Right lobe of liver (tissue), 4 donors: ENCODE measurements around the gene NLRP3.

Experiments
- POLR2A ChIP-seq: fragments of 450-650 bp; IDR thresholded peaks from one replicate; pipeline ENCODE4 v1.6.1; 2017; ENCODE audit warnings: antibody characterized with exemption, mild to moderate bottlenecking
- TF ChIP-seq, protein P1 (sequence below), 4 donors: fragments of 200-600 bp in 3 of 4; fragments of 450-650 bp in 1 of 4; IDR thresholded peaks; one replicate each; pipeline versions ENCODE4 v1.5.1 to v1.8.0; 2016 to 2022; ENCODE audit warnings: antibody characterized with exemption in 4 of 4, mild to moderate bottlenecking in 2 of 4
- donor health status: DM: no; HTN: no; CAD: no.
- donor health status: DM: no; HTN: no; CAD: no.
- donor health status: DM: no; HTN: yes; CAD: no.

DNA sequence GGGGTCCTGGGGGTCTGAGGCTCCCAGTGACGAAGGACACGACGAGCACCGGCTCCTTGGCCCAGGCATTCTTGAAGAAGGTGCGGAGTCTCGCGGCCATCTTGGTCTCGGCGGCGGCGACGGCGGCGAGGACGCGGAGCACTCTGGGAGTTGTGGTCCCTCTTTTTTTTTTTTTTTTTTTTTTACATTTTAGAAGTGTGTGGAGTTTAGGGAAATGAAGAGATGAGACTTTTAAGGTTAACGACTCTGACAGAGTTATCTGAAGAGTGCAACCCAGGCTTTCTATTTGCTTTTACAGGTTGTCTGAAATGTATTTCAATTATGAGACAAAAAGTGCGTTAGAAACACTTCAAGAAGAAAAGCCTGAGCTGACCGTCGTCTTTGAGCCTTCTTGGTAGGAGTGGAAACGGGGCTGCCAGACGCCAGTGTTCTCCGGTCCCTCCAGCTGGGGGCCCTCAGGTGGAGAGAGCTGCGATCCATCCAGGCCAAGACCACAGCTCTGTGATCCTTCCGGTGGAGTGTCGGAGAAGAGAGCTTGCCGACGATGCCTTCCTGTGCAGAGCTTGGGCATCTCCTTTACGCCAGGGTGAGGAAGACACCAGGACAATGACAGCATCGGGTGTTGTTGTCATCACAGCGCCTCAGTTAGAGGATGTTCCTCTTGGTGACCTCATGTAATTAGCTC lies 32.3 kb downstream of the NLRP3 start:
- TF ChIP-seq, protein P1, sequence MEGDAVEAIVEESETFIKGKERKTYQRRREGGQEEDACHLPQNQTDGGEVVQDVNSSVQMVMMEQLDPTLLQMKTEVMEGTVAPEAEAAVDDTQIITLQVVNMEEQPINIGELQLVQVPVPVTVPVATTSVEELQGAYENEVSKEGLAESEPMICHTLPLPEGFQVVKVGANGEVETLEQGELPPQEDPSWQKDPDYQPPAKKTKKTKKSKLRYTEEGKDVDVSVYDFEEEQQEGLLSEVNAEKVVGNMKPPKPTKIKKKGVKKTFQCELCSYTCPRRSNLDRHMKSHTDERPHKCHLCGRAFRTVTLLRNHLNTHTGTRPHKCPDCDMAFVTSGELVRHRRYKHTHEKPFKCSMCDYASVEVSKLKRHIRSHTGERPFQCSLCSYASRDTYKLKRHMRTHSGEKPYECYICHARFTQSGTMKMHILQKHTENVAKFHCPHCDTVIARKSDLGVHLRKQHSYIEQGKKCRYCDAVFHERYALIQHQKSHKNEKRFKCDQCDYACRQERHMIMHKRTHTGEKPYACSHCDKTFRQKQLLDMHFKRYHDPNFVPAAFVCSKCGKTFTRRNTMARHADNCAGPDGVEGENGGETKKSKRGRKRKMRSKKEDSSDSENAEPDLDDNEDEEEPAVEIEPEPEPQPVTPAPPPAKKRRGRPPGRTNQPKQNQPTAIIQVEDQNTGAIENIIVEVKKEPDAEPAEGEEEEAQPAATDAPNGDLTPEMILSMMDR (IDR thresholded peaks at IDR 0.05) = no peak
- TF ChIP-seq POLR2A = no peak
